ENCODE results near the gene ATXN2L. TPM values are rescaled to one million over a fixed set of nuclear protein-coding genes. Genes with fewer than 3 reads are reported as not detected.

The ATXN2L gene
- total RNA-seq, 1 experiment from 2014 or later: 309 TPM

DNA sequence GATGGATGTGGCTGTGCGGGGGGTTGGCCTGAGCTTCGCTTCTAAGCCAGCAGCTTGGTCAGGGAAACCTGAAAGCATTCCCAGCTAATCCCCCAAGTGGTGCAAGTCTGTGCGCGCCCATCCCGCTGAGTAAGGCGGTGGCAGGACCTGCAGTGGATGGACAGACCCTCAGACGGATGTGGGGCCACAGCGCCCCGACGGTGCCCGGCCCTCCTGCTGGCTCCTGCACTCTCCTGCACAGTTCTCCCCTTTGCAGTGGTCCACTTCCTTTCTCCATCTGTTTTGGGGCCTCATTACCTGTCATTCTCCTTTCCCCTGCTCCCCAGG, 57.8 kb downstream of the ATXN2L start:
- H3K9ac ChIP-seq (ENCODE audit: extremely low read depth, insufficient read length, low read length): no peak overlapping the region
- peaks cover 6% of the 10 kb centered on the region; the same call in 1 of the 2 replicates for H3K27me3 ChIP-seq (ENCODE audit: insufficient read depth, low read length)

More for the DNA sequence above, 57.8 kb downstream of the ATXN2L start:
- H4K8ac ChIP-seq (replicated peaks; ENCODE audit: insufficient read length, low read depth, low read length): no peak overlapping the region
- H2AK5ac ChIP-seq (ENCODE audit: insufficient read length, low read length): no peak overlapping the region
- no peaks in the 10 kb centered on the region for H4K20me1 ChIP-seq (ENCODE audit: control insufficient read depth, insufficient read depth, insufficient read length)
- H3K9me3 ChIP-seq (ENCODE audit: control insufficient read depth, low read depth, low read length): no peaks in the 10 kb centered on the region
- no peaks in the 10 kb centered on the region for H3K79me2 ChIP-seq (ENCODE audit: insufficient read depth, low read length)
- Mint-ChIP-seq H3K27ac (no peak overlapping the region), H3K36me3 (ENCODE audit: insufficient read depth in 1 of 3, low read depth in 3 of 3) (peaks cover 0 to 4% (median 4%) of the 10 kb centered on the region in 3 experiments; a peak in 3 of 7 replicates), H3K9me3 (no peaks in the 10 kb centered on the region; a peak in 1 of 5 replicates), H3K27me3 (ENCODE audit: low read depth) (peaks cover 18% of the 10 kb centered on the region), H3K4me1 (peaks cover 33 to 62% of the 10 kb centered on the region in 2 experiments), H3K4me3 (peak overlapping the region; percentile 87 to 95)
- no peak overlapping the region for H4K5ac ChIP-seq (ENCODE audit: insufficient read length, low read depth, low read length)
- H3K4me2 ChIP-seq (ENCODE audit: insufficient read depth, insufficient read length, low read length): peak overlapping the region; percentile 64
- no peaks in the 10 kb centered on the region for H3K79me1 ChIP-seq (ENCODE audit: insufficient read depth, low read depth, low read length, poor library complexity, severe bottlenecking)
- no peak overlapping the region for H2BK120ac ChIP-seq (ENCODE audit: low read depth, low read length, poor library complexity, severe bottlenecking)
- H3K4ac ChIP-seq (ENCODE audit: low read depth, low read length): no peak overlapping the region
- no peak overlapping the region for H2AFZ ChIP-seq (ENCODE audit: low read length)
- TF ChIP-seq, protein P1, sequence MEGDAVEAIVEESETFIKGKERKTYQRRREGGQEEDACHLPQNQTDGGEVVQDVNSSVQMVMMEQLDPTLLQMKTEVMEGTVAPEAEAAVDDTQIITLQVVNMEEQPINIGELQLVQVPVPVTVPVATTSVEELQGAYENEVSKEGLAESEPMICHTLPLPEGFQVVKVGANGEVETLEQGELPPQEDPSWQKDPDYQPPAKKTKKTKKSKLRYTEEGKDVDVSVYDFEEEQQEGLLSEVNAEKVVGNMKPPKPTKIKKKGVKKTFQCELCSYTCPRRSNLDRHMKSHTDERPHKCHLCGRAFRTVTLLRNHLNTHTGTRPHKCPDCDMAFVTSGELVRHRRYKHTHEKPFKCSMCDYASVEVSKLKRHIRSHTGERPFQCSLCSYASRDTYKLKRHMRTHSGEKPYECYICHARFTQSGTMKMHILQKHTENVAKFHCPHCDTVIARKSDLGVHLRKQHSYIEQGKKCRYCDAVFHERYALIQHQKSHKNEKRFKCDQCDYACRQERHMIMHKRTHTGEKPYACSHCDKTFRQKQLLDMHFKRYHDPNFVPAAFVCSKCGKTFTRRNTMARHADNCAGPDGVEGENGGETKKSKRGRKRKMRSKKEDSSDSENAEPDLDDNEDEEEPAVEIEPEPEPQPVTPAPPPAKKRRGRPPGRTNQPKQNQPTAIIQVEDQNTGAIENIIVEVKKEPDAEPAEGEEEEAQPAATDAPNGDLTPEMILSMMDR (conservative IDR thresholded peaks at IDR 0.05): no peak
- WGBS (ENCODE audit: extremely low coverage, insufficient read length, low lambda C conversion rate): no CpG with 5 or more reads among the region's 11 CpGs
- H2BK12ac ChIP-seq (ENCODE audit: insufficient read length, low read depth, low read length): no peak overlapping the region
- no peak overlapping the region for H3K23ac ChIP-seq (ENCODE audit: insufficient read length, low read depth, low read length)
- H3K4me1 ChIP-seq (ENCODE audit: insufficient read depth, low read length): peaks cover 6% of the 10 kb centered on the region; the same call in 1 of the 2 replicates
- H3K23me2 ChIP-seq (ENCODE audit: insufficient read length, low read depth, low read length, poor library complexity, severe bottlenecking): peaks cover 11% of the 10 kb centered on the region
- no peak overlapping the region for H3K27ac ChIP-seq (ENCODE audit: insufficient read length, low read depth, low read length)
- H2BK5ac ChIP-seq (ENCODE audit: insufficient read length, low read length): no peak overlapping the region
- H3T11ph ChIP-seq (ENCODE audit: low read length): no peak overlapping the region
- H3K56ac ChIP-seq (ENCODE audit: insufficient read length, low read depth, low read length): no peak overlapping the region
- DNase-seq: peak; percentile 49
- H4K91ac ChIP-seq (ENCODE audit: insufficient read length, low read depth, low read length): no peak overlapping the region
- no peak overlapping the region for H3K14ac ChIP-seq (ENCODE audit: insufficient read depth, low read length)
- H2BK20ac ChIP-seq (ENCODE audit: low read depth, low read length, poor library complexity, severe bottlenecking): no peak overlapping the region
- no peak overlapping the region for H3K18ac ChIP-seq (ENCODE audit: insufficient read length, low read depth, low read length)
- no peak overlapping the region for H2BK15ac ChIP-seq (ENCODE audit: low read depth, low read length)

Data from H9 (cell line).